MCF 10A (cell line): Measurements from ENCODE around the gene FARS2. TPM values are rescaled to one million over a fixed set of nuclear protein-coding genes. Genes with fewer than 3 reads are reported as not detected.

Source experiments
- BruUV-seq: library from RNA; stranded (reverse); fragments of 400-500 nt; replicated peaks from 2 replicates; lab custom pipeline; 2021; lab: Mats Ljungman, UMichigan
- CTCF ChIA-PET: fragments of 300-600 bp; sonication (Branson Sonifier 250); formaldehyde crosslinking; extraction: SDS; loops from one replicate; lab custom pipeline; 2021; ENCODE audit warnings: antibody characterized with exemption, inconsistent platforms; lab: Yijun Ruan, JAX
- POLR2A ChIA-PET: fragments of 300-600, 350-650 bp; sonication (Branson Sonifier 250); formaldehyde crosslinking; extraction: SDS; loops from one replicate; lab custom pipeline; 2020; ENCODE audit warnings: antibody characterized with exemption, inconsistent platforms; lab: Yijun Ruan, JAX
- DNase-seq: peaks from one replicate; pipeline ENCODE4 v3.0.0-alpha.2; 2018; ENCODE audit not compliant: unreplicated experiment
- H3K27ac Mint-ChIP-seq: one replicate; pipeline ENCODE4 v1.8.0; 2022; ENCODE audit warnings: mild to moderate bottlenecking, low read depth, mixed read lengths; ENCODE audit not compliant: unreplicated experiment
- H3K27me3 Mint-ChIP-seq: one replicate; pipeline ENCODE4 v1.8.0; 2022; ENCODE audit warnings: mixed read lengths; ENCODE audit not compliant: insufficient read depth, unreplicated experiment
- H3K36me3 Mint-ChIP-seq: one replicate; pipeline ENCODE4 v1.8.0; 2022; ENCODE audit warnings: mild to moderate bottlenecking, moderate library complexity, mixed read lengths; ENCODE audit not compliant: insufficient read depth, unreplicated experiment
- H3K4me1 Mint-ChIP-seq: one replicate; pipeline ENCODE4 v1.8.0; 2022; ENCODE audit warnings: mixed read lengths; ENCODE audit not compliant: insufficient read depth, unreplicated experiment
- H3K4me3 Mint-ChIP-seq: one replicate; pipeline ENCODE4 v1.8.0; 2022; ENCODE audit warnings: mild to moderate bottlenecking, moderate library complexity, mixed read lengths; ENCODE audit not compliant: unreplicated experiment
- H3K9me3 Mint-ChIP-seq: one replicate; pipeline ENCODE4 v1.8.0; 2022; ENCODE audit warnings: mixed read lengths; ENCODE audit not compliant: unreplicated experiment
- intact Hi-C: fragments of 100-400 bp; cut with micrococcal nuclease; formaldehyde crosslinking; loops from 2 replicates; pipeline ENCODE4 v1.14.1; 2022
- total RNA-seq: library from RNA; stranded (reverse); gene quantifications from 2 replicates; pipeline ENCODE4 v1.2.3, GENCODE V29; 2022
- TF ChIP-seq, protein P1 (sequence below): fragments of 200-600 bp; IDR thresholded peaks from one replicate; pipeline ENCODE4 v1.8.0; 2022; ENCODE audit warnings: antibody characterized with exemption, mild to moderate bottlenecking; ENCODE audit not compliant: unreplicated experiment

FARS2 gene
- total RNA-seq, 1 experiment from 2014 or later: 18.2 TPM

DNA sequence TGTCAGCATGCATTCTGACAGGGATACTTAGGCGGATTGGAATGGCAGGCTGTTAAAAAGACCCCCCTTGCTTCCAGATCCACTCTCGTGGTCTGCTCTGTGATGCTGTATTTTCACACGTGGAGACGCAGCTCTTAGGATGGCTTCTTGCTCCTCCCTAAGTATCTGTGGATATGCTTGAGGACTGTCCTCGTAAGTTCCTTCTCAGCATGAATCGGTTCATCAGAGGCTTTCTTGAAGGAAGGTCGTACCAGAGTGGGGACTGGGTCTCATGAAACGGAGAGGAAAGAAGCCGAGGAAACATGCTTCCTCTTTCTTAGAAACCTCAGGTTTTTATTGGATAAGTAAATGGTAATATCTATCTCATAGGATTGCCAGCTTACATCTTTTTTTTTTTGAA lies 220.4 kb downstream of the FARS2 start:
- TF ChIP-seq, protein P1, sequence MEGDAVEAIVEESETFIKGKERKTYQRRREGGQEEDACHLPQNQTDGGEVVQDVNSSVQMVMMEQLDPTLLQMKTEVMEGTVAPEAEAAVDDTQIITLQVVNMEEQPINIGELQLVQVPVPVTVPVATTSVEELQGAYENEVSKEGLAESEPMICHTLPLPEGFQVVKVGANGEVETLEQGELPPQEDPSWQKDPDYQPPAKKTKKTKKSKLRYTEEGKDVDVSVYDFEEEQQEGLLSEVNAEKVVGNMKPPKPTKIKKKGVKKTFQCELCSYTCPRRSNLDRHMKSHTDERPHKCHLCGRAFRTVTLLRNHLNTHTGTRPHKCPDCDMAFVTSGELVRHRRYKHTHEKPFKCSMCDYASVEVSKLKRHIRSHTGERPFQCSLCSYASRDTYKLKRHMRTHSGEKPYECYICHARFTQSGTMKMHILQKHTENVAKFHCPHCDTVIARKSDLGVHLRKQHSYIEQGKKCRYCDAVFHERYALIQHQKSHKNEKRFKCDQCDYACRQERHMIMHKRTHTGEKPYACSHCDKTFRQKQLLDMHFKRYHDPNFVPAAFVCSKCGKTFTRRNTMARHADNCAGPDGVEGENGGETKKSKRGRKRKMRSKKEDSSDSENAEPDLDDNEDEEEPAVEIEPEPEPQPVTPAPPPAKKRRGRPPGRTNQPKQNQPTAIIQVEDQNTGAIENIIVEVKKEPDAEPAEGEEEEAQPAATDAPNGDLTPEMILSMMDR: no peak
- no TSS peak for BruUV-seq
- ChIA-PET POLR2A (no interaction called here), CTCF (interaction anchor here (3.8 kb wide), 1 partner anchor 10 kb away, joined by 14 read pairs; no protein-coding TSS in a partner anchor)
- Mint-ChIP-seq H3K9me3 (no peaks in the 10 kb centered on the region), H3K4me1 (no peaks in the 10 kb centered on the region), H3K27me3 (no peaks in the 10 kb centered on the region), H3K4me3 (no peak overlapping the region), H3K27ac (no peak overlapping the region), H3K36me3 (no peaks in the 10 kb centered on the region)
- no peak for DNase-seq
- intact Hi-C loops: no loop called here

- intact Hi-C loops: no loop called here
- Mint-ChIP-seq H3K4me3 (no peak overlapping the region), H3K27me3 (no peaks in the 10 kb centered on the region), H3K4me1 (no peaks in the 10 kb centered on the region), H3K27ac (no peak overlapping the region), H3K36me3 (no peaks in the 10 kb centered on the region), H3K9me3 (no peaks in the 10 kb centered on the region)
- DNase-seq: no peak
- ChIA-PET POLR2A (interaction anchor here (0.8 kb wide), 1 partner anchor 10 kb away, joined by 3 read pairs; no protein-coding TSS in a partner anchor), CTCF (interaction anchor here (3.8 kb wide), 1 partner anchor 11 kb away, joined by 14 read pairs; no protein-coding TSS in a partner anchor)
- TF ChIP-seq, protein P1: no peak
- no TSS peak for BruUV-seq
These were observed 221.3 kb downstream of the FARS2 start for GRCh38 chr6:5482619-5483018.

- BruUV-seq: no TSS peak
- ChIA-PET CTCF (interaction anchor here (1.9 kb wide), 1 partner anchor 14 kb away, joined by 6 read pairs; no protein-coding TSS in a partner anchor), POLR2A (no interaction called here)
- no peak for DNase-seq
- H3K27ac Mint-ChIP-seq: no peak overlapping the region
- TF ChIP-seq, protein P1: no peak
- H3K27me3 Mint-ChIP-seq: no peaks in the 10 kb centered on the region
- no peaks in the 10 kb centered on the region for H3K9me3 Mint-ChIP-seq
- no peak overlapping the region for H3K4me3 Mint-ChIP-seq
- H3K36me3 Mint-ChIP-seq: no peaks in the 10 kb centered on the region
- no peaks in the 10 kb centered on the region for H3K4me1 Mint-ChIP-seq
- intact Hi-C loops: no loop called here
These were observed 223.4 kb downstream of the FARS2 start for GRCh38 chr6:5484692-5485091.

- no TSS peak for BruUV-seq
- Mint-ChIP-seq H3K36me3 (no peaks in the 10 kb centered on the region), H3K9me3 (no peaks in the 10 kb centered on the region), H3K4me1 (no peaks in the 10 kb centered on the region), H3K27ac (no peak overlapping the region), H3K4me3 (no peak overlapping the region), H3K27me3 (no peaks in the 10 kb centered on the region)
- ChIA-PET POLR2A (interaction anchor here (0.5 to 1.4 kb wide), 3 partner anchors 18 to 726 kb away, joined by 3 to 4 read pairs (median 3); no protein-coding TSS in a partner anchor), CTCF (interaction anchor here (0.6 to 1.9 kb wide), 3 partner anchors 9 to 30 kb away, joined by 3 to 6 read pairs (median 3); no protein-coding TSS in a partner anchor)
- no peak for DNase-seq
- TF ChIP-seq, protein P1: no peak
- intact Hi-C loops: no loop called here
These were observed 224.9 kb downstream of the FARS2 start for GRCh38 chr6:5486214-5486613.
